ENCODE data around the gene MEIS1. TPM values are rescaled to one million over a fixed set of nuclear protein-coding genes. Genes with fewer than 3 reads are reported as not detected.
A peak's percentile ranks its signal among the peaks of the same experiment; 100 is the strongest.

The MEIS1 gene
- total and polyA plus RNA-seq, 4 donors, result 9.0 to 158 (median 41.0) TPM

DNA sequence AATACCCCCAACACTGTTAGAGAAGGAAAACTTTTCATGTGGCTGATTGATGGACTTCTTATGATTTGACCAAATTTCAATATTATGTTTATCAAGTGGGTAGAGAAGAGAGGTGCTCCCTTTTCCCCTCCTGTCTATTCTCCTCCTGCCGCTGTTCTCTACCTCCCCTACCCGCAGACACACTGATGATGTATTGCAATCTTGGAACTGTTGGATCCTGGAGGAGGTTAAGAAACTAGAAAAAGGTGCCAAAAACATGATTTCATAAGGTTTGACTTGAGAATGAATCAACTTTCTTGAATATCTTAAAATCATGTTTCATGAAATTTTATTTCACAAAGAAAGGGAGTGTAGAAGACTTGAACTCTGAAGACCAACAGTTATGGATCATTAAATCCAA lies 125.8 kb downstream of the MEIS1 start:
- no peaks in the 10 kb centered on the region for H3K27me3 ChIP-seq (ENCODE audit: control insufficient read depth in 3 of 3, insufficient read depth in 3 of 3, low read length in 2 of 3)
- no peak for DNase-seq
- H3K4me3 ChIP-seq, result no peak overlapping the region
- no peak overlapping the region for H3K27ac ChIP-seq (ENCODE audit: low read depth in 1 of 2, low read length in 1 of 2)
- 90 to 100% methylated on average over 2 of the region's 2 CpGs for WGBS, 2 donors
- H3K36me3 ChIP-seq (ENCODE audit: control insufficient read depth in 4 of 4, insufficient read depth in 4 of 4, low read length in 4 of 4), result peaks cover 0 to 31% (median 9%) of the 10 kb centered on the region in 4 donors
- H3K4me1 ChIP-seq (ENCODE audit: control insufficient read depth in 5 of 5, insufficient read depth in 5 of 5, low read length in 5 of 5), result peaks cover 2 to 41% (median 20%) of the 10 kb centered on the region in 5 donors
- H3K9ac ChIP-seq (ENCODE audit: insufficient read depth in 1 of 2, low read length in 2 of 2), result no peak overlapping the region
- no peak for ATAC-seq (ENCODE audit: insufficient read depth, low FRiP score)
- no peaks in the 10 kb centered on the region for H3K9me3 ChIP-seq (ENCODE audit: control insufficient read depth in 4 of 4, insufficient read depth in 3 of 4, low read length in 3 of 4)
- no peak for TF ChIP-seq CTCF (IDR thresholded peaks at IDR 0.05; ENCODE audit: control extremely low read depth, extremely low read depth)

DNA sequence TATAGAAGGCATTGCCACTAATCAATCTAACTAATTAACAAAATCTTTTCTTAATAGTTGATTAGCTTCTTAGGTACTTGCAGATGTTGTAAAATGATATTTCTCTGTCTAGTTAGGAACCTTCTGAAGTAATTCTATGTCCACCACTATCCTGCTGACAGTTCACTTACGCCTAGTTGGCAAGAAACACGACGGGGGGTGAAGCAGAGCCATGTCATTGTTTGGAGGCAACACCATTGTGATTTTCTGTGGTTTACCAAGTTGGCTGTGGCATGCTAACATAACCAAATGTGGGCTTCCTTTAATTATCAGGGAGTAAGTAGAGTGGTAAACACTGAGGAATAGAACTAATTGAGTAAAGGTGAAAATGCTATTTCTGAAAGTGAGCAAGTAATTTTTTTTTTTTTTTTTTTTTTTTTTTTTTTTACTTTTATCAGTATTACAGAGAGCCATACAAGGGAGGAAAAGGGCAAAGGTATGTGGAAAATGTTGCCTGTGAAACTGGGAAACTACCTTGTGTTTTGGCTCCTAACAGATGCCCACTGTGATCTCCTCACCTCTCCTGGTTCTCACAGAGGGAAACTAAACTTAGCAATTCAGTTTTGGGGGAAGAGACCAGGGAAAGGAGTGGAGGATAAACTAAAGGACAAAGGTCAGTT lies 126.8 kb downstream of the MEIS1 start:
- Histone ChIP-seq H3K4me3 (no peak overlapping the region), H3K27ac (ENCODE audit: low read depth in 1 of 2, low read length in 1 of 2) (no peak overlapping the region), H3K4me1 (ENCODE audit: control insufficient read depth in 5 of 5, insufficient read depth in 5 of 5, low read length in 5 of 5) (peaks cover 0 to 32% (median 14%) of the 10 kb centered on the region in 5 donors), H3K9me3 (ENCODE audit: control insufficient read depth in 4 of 4, insufficient read depth in 3 of 4, low read length in 3 of 4) (no peaks in the 10 kb centered on the region), H3K36me3 (ENCODE audit: control insufficient read depth in 4 of 4, insufficient read depth in 4 of 4, low read length in 4 of 4) (peaks cover 0 to 29% (median 7%) of the 10 kb centered on the region in 4 donors), H3K27me3 (ENCODE audit: control insufficient read depth in 3 of 3, insufficient read depth in 3 of 3, low read length in 2 of 3) (no peaks in the 10 kb centered on the region), H3K9ac (ENCODE audit: insufficient read depth in 1 of 2, low read length in 2 of 2) (no peak overlapping the region)
- no peak for TF ChIP-seq CTCF (IDR thresholded peaks at IDR 0.05; ENCODE audit: control extremely low read depth, extremely low read depth)
- WGBS, 2 donors, result 28 to 37% methylated on average over 3 of the region's 3 CpGs
- ATAC-seq (ENCODE audit: insufficient read depth, low FRiP score) (no peak), DNase-seq (peak in 1 of 3 donors; percentile 53)

DNA sequence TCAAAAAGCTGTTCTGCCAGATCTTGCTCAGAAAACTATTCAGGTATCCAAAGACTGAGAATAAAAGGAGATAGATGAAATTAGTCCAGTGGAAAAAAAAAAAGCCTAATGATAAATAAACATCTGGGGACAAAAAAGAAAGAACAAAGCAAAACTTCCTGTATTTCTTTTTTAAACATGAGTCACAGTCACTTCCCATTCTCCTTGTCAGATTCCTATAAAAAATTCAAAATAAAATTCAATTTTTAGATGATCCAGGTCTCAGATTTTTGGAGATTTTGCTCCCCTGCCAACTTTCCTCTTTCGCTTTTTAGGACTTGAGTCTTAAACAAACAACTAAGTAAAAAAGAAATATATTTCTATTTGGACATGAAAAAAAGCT lies 127.4 kb downstream of the MEIS1 start:
- no peak for ATAC-seq (ENCODE audit: insufficient read depth, low FRiP score)
- Histone ChIP-seq H3K9me3 (ENCODE audit: control insufficient read depth in 4 of 4, insufficient read depth in 3 of 4, low read length in 3 of 4) (no peaks in the 10 kb centered on the region), H3K9ac (ENCODE audit: insufficient read depth in 1 of 2, low read length in 2 of 2) (no peak overlapping the region), H3K27ac (ENCODE audit: low read depth in 1 of 2, low read length in 1 of 2) (no peak overlapping the region), H3K27me3 (ENCODE audit: control insufficient read depth in 3 of 3, insufficient read depth in 3 of 3, low read length in 2 of 3) (no peaks in the 10 kb centered on the region), H3K4me3 (no peak overlapping the region), H3K4me1 (ENCODE audit: control insufficient read depth in 5 of 5, insufficient read depth in 5 of 5, low read length in 5 of 5) (peaks cover 0 to 32% (median 15%) of the 10 kb centered on the region in 5 donors), H3K36me3 (ENCODE audit: control insufficient read depth in 4 of 4, insufficient read depth in 4 of 4, low read length in 4 of 4) (peaks cover 0 to 31% (median 6%) of the 10 kb centered on the region in 4 donors)
- no peak for TF ChIP-seq CTCF (IDR thresholded peaks at IDR 0.05; ENCODE audit: control extremely low read depth, extremely low read depth)
- no peak for DNase-seq
- 65 to 88% methylated on average over 1 of the region's 1 CpG for WGBS, 2 donors
